ENCODE data around the gene CA12. TPM values are rescaled to one million over a fixed set of nuclear protein-coding genes. Genes with fewer than 3 reads are reported as not detected.

The CA12 gene
- total RNA-seq, 2 experiments from 2014 or later, result 0.12 TPM; not detected in 1

DNA sequence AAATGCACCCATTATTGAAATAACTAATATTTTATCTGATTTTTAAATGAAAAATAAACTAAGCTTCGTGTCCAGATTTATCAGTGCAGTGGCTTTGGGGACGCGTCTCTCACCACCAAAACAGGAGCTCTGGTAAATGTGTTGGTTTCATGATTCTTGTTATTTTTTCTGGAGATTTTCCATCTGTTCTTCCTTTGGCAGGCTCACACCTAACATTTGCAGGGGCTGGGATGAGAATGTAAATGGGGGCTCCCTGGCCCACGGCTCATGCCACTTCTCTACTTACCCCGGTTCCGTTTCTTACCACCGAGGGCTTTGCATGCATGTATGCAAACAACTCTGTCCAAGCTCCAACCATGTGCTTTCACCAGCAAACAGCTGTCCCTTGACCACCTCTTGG is 30.9 kb upstream of the CA12 start:
- CTCF ChIA-PET, result interaction anchor here (0.7 to 2.1 kb wide), 6 partner anchors 9 to 447 kb away, joined by 3 to 8 read pairs (median 4); no protein-coding TSS in a partner anchor

DNA sequence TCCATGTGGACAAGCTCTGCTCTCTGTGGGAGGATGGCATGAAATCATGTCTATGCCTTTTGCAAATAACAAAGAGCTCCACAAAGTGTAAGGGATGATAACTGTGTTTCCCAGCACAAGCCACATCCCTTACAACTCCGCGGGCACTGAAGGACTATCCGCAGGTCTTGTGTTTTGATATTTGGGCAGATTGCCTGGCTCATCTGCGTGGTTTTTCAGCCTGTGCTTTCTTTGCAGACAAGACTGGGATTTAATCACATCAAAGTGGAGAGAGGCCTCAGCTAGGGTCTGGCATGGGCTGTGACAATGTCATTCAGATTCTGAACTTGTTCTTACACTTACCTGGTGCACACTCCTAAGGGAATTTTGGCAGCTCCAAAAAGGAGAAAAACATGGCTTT is 30.2 kb upstream of the CA12 start:
- Mint-ChIP-seq H3K9me3 (no peaks in the 10 kb centered on the region), H3K4me3 (no peak overlapping the region), H3K27ac (no peak overlapping the region), H3K27me3 (ENCODE audit: low read depth) (no peaks in the 10 kb centered on the region), H3K4me1 (ENCODE audit: low read depth) (no peaks in the 10 kb centered on the region), H3K36me3 (ENCODE audit: low read depth) (no peaks in the 10 kb centered on the region)
- no peak for DNase-seq
- intact Hi-C loops (cut with micrococcal nuclease), result no loop called here
- CTCF ChIA-PET, result interaction anchor here (0.9 to 2.1 kb wide), 6 partner anchors 9 to 447 kb away, joined by 3 to 8 read pairs (median 4); no protein-coding TSS in a partner anchor

More for the DNA sequence above, 30.9 kb upstream of the CA12 start:
- H3K27me3 Mint-ChIP-seq (ENCODE audit: low read depth), result no peaks in the 10 kb centered on the region
- H3K9me3 Mint-ChIP-seq, result no peaks in the 10 kb centered on the region
- no peak overlapping the region for H3K27ac Mint-ChIP-seq
- no peak for DNase-seq
- H3K4me3 Mint-ChIP-seq, result no peak overlapping the region
- intact Hi-C loops (cut with micrococcal nuclease), result no loop called here
- H3K36me3 Mint-ChIP-seq (ENCODE audit: low read depth), result no peaks in the 10 kb centered on the region
- H3K4me1 Mint-ChIP-seq (ENCODE audit: low read depth), result no peaks in the 10 kb centered on the region

DNA sequence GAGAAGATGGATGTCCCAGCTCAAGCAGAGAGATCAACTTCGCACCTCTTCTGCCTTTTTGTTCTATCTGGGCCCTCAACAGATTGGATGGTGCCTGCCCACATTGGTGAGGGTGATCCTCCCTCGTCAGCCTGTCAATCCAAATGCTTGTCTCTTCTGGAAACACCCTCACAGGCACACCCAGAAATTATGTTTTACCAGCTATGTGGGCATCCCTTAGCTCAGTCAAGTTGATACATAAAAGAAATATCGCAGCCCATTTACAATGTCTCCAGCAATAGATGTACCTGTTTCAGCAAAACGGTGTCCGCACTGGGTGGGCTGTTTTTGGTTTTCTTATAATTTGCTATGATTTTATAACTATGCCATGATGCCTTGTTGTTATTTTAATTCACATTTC is 27.5 kb upstream of the CA12 start:
- Mint-ChIP-seq H3K36me3 (ENCODE audit: low read depth) (no peaks in the 10 kb centered on the region), H3K4me3 (no peak overlapping the region), H3K4me1 (ENCODE audit: low read depth) (peaks cover 2% of the 10 kb centered on the region), H3K27ac (no peak overlapping the region), H3K27me3 (ENCODE audit: low read depth) (no peaks in the 10 kb centered on the region), H3K9me3 (no peaks in the 10 kb centered on the region)
- CTCF ChIA-PET, result interaction anchor here (0.6 kb wide), 1 partner anchor 299 kb away, joined by 5 read pairs; no protein-coding TSS in a partner anchor
- intact Hi-C loops (cut with micrococcal nuclease), result loop anchor here (10.0 kb wide), 1 partner anchor 244 kb away; no protein-coding TSS in a partner anchor
- no peak for DNase-seq

DNA sequence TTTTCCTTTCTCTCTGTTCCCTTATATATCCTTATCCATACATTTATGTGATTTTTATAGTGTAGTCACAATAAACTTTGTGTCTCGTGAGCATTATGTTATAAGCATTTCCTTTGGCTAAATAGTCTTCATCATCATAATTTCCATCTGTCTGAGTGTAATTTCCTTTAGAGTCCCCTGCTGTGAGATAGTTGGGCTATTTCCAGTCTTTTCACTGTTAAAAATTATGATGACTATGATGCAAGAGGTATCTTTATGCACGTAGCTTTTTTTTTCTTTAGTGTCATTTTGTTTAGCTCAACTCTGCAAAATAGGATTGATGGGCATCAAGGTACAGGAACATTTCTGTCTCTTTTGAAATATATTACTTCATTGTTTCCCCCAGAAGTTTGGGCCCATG is 26.9 kb upstream of the CA12 start:
- DNase-seq, result no peak
- Mint-ChIP-seq H3K4me1 (ENCODE audit: low read depth) (peaks cover 2% of the 10 kb centered on the region), H3K36me3 (ENCODE audit: low read depth) (no peaks in the 10 kb centered on the region), H3K27me3 (ENCODE audit: low read depth) (no peaks in the 10 kb centered on the region), H3K27ac (no peak overlapping the region), H3K9me3 (no peaks in the 10 kb centered on the region), H3K4me3 (no peak overlapping the region)
- CTCF ChIA-PET, result interaction anchor here (0.6 kb wide), 1 partner anchor 298 kb away, joined by 5 read pairs; no protein-coding TSS in a partner anchor
- intact Hi-C loops (cut with micrococcal nuclease), result loop anchor here (10.0 kb wide), 1 partner anchor 244 kb away; no protein-coding TSS in a partner anchor

DNA sequence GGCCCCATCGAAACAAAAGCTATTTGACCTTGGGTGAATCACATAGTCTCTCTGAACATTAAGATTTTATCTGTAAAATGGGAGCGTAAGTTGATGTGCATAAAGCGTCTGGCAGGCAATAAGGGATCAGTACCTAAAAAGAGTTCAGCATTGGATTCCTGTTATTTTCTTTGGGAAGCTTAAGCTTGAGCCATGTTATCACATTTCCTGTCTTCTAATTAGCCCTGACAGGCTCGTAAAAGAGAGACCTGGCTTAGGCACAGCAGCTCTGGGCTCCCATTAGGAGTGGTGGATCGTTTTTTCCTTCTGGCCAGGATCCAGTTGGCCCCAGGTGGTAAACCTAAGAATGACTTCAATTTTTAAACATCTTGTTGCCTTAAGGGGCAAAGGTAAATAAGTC is 26.0 kb upstream of the CA12 start:
- Mint-ChIP-seq H3K27ac (no peak overlapping the region), H3K36me3 (ENCODE audit: low read depth) (no peaks in the 10 kb centered on the region), H3K9me3 (no peaks in the 10 kb centered on the region), H3K4me1 (ENCODE audit: low read depth) (peaks cover 2% of the 10 kb centered on the region), H3K27me3 (ENCODE audit: low read depth) (no peaks in the 10 kb centered on the region), H3K4me3 (no peak overlapping the region)
- intact Hi-C loops (cut with micrococcal nuclease), result loop anchor here (10.0 kb wide), 1 partner anchor 243 kb away; no protein-coding TSS in a partner anchor
- CTCF ChIA-PET, result no interaction called here
- DNase-seq, result no peak

DNA sequence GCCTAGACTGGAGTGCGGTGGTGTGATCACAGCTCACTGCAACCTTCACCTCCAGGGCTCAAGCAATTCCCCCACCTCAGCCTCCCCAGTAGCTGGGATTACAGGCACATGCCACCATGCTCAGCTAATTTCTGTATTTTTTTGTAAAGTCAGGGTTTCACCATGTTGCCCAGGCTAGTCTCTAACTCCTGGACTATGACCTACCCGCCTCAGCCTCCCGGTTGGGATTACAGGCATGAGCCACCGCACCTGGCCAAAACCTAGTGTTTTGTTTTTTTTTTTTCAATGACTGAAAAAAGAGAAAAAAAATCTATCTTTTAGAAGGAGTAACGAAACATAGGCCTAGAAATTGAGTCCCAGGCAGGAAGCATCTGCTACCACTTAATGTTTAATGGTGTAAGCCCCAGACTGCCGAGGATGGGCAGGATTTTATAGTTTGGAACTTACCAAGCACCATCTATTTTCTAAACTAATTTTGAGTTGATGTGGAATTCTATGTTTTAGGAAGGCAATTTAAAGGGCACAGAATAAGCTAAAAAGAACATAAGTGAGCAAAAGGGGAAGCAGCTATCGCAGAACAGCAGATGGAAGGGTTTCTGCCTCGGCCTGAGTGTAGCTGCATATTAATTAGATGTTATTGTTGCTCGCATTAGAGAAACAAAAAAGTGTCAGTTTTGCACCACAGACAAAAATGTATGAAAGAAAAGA is 24.2 kb upstream of the CA12 start:
- H3K36me3 Mint-ChIP-seq (ENCODE audit: low read depth), result no peaks in the 10 kb centered on the region
- no peak for DNase-seq
- H3K9me3 Mint-ChIP-seq, result no peaks in the 10 kb centered on the region
- CTCF ChIA-PET, result interaction anchor here (0.6 to 2.4 kb wide), 5 partner anchors 8 to 467 kb away, joined by 3 to 10 read pairs (median 6); no protein-coding TSS in a partner anchor
- no peak overlapping the region for H3K4me3 Mint-ChIP-seq
- intact Hi-C loops (cut with micrococcal nuclease), result loop anchor here (10.0 kb wide), 1 partner anchor 241 kb away; no protein-coding TSS in a partner anchor
- H3K27me3 Mint-ChIP-seq (ENCODE audit: low read depth), result no peaks in the 10 kb centered on the region
- peaks cover 4% of the 10 kb centered on the region for H3K4me1 Mint-ChIP-seq (ENCODE audit: low read depth)
- H3K27ac Mint-ChIP-seq, result no peak overlapping the region

DNA sequence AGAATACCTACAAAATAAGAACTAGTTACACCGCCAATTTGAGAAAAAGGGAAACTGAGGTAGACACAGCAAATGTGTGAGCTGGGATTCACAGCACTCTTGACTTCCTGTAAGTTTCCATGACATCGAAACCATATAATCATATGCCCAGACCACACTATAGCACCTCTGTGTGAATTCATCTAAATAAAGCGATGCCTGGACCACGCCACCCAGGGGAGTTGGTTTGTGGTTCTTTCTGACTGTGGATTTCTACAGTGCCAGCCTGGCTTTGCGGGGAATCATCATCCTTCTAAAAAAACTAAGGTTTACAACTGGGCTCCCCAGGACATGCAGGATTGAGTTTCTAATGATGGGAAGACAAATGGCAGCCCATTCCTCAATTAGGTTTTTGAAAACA is 23.5 kb upstream of the CA12 start:
- H3K4me3 Mint-ChIP-seq, result no peak overlapping the region
- intact Hi-C loops (cut with micrococcal nuclease), result loop anchor here (10.0 kb wide), 1 partner anchor 240 kb away; no protein-coding TSS in a partner anchor
- no peak overlapping the region for H3K27ac Mint-ChIP-seq

DNA sequence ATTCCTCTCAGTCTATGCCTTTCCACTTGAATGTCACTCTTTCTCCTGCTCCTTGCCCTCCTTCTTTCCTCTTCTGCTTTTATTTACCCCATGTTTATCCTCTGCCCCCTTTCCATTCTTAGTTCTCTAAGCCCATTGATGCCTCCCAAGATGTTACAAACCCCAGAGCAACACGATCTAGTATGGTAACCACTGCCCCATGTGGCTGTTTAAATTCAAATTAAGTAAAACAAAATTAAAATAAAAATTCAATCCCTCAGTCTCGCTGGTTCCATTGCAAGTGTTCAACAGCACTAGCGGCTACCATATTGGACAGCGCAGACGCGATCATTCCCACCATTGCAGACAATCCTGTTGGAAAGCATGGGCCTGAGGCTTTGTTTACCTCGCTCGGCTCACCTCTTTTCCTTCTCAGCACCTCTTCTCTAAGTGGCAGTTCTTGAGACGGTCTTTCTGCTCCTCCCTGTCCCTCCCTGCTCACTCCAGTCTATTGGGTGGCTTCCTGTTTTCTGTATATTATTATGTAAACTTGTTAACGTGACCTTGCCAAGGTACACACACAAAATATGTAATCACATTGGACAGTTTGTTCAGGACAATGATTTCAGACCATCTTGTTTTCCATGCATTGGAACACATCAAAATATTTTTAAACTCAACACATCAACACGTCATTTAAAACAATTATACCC is 21.8 kb upstream of the CA12 start:
- H3K4me3 Mint-ChIP-seq, result no peak overlapping the region
- CTCF ChIA-PET, result interaction anchor here (0.6 to 2.9 kb wide), 16 partner anchors 8 to 129 kb away, joined by 3 to 20 read pairs (median 3); no protein-coding TSS in a partner anchor
- no peaks in the 10 kb centered on the region for H3K27me3 Mint-ChIP-seq (ENCODE audit: low read depth)
- peaks cover 5% of the 10 kb centered on the region for H3K4me1 Mint-ChIP-seq (ENCODE audit: low read depth)
- intact Hi-C loops (cut with micrococcal nuclease), result loop anchor here (10.0 kb wide), 1 partner anchor 239 kb away; no protein-coding TSS in a partner anchor
- DNase-seq, result no peak
- H3K9me3 Mint-ChIP-seq, result no peaks in the 10 kb centered on the region
- no peaks in the 10 kb centered on the region for H3K36me3 Mint-ChIP-seq (ENCODE audit: low read depth)
- no peak overlapping the region for H3K27ac Mint-ChIP-seq

More for the DNA sequence above, 23.5 kb upstream of the CA12 start:
- Mint-ChIP-seq H3K27me3 (ENCODE audit: low read depth) (no peaks in the 10 kb centered on the region), H3K9me3 (no peaks in the 10 kb centered on the region), H3K36me3 (ENCODE audit: low read depth) (no peaks in the 10 kb centered on the region), H3K4me1 (ENCODE audit: low read depth) (peaks cover 5% of the 10 kb centered on the region)
- no peak for DNase-seq
- CTCF ChIA-PET, result interaction anchor here (0.6 to 2.4 kb wide), 4 partner anchors 113 to 467 kb away, joined by 4 to 10 read pairs (median 6); no protein-coding TSS in a partner anchor

DNA sequence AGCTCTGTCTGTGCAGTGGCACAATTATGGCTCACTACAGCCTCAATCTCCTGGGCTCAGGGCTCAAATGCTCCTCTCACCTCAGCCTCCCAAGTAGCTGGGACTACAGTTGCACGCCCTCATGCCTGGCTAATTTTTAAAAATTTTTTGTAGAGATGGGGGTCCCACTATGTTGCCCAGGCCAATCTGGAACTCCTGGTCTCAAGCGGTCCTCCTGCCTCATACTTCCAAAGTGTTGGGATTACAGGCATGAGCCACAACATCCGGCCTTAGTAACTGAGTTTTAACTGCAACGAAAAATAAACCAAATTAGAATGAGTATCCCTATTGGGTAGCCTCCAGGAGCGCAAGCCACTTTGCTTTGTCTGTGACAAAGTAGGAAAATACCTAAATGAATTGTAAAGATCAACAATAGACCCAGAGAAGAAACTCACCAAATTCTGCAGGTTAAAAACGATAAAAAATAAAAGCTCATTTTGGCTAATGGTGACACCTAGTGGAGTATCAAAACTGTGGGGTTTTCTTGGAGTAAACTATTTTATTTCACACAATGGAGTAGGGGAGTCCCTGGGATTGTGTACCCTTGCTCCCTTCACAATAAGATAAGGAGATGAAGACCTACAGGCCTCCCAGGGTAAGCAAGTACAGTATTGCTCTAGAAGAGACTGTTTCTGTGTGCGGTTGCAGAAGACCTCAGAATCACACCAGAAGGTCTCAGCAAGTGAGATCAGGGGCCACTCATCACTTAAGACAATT is 21.0 kb upstream of the CA12 start:
- Mint-ChIP-seq H3K4me1 (ENCODE audit: low read depth) (peaks cover 5% of the 10 kb centered on the region), H3K27ac (no peak overlapping the region), H3K4me3 (no peak overlapping the region), H3K27me3 (ENCODE audit: low read depth) (no peaks in the 10 kb centered on the region), H3K36me3 (ENCODE audit: low read depth) (no peaks in the 10 kb centered on the region), H3K9me3 (no peaks in the 10 kb centered on the region)
- CTCF ChIA-PET, result interaction anchor here (0.5 to 2.9 kb wide), 9 partner anchors 9 to 355 kb away, joined by 3 to 20 read pairs (median 4); no protein-coding TSS in a partner anchor
- intact Hi-C loops (cut with micrococcal nuclease), result loop anchor here (1.0 to 10.0 kb wide), 3 partner anchors 114 to 354 kb away; no protein-coding TSS in a partner anchor
- DNase-seq, result no peak

DNA sequence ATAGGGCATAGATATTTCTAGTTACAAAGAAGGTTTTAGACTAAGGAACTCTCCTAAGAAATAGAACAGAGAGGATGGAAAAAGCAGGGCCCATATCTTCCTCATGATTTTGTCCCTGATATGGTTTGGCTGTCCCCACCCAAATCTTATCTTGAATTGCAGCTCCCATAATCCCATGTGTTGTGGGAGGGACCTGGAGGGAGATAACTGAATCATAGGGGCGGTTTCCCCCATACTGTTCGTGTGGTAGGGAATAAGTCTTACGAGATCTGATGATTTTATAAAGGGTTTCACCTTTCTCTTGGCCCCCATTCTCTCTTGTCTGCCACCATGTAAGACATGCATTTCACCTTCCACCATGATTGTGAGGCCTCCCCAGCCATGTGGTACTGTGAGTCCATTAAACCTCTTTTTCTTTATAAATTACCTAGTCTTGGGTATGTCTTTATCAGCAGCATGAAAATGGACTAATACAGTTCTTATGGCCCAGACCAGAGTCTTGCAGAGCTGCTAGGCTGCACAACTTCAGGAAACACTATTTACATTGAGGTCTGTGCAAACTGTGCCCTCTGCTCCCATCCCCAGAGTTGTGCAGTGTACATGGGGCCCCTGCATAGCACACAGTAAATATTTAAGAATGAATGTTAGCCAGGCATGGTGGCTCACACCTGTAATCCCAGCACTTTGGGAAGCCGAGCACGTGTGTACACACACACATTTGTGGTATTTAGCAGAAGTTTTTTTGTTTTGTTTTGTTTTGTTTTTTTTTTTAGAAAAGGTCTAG is 20.3 kb upstream of the CA12 start:
- Mint-ChIP-seq H3K27me3 (ENCODE audit: low read depth) (no peaks in the 10 kb centered on the region), H3K27ac (no peak overlapping the region), H3K4me3 (no peak overlapping the region), H3K4me1 (ENCODE audit: low read depth) (peaks cover 5% of the 10 kb centered on the region), H3K9me3 (no peaks in the 10 kb centered on the region), H3K36me3 (ENCODE audit: low read depth) (no peaks in the 10 kb centered on the region)
- intact Hi-C loops (cut with micrococcal nuclease), result loop anchor here (1.0 to 10.0 kb wide), 3 partner anchors 114 to 354 kb away; no protein-coding TSS in a partner anchor
- no peak for DNase-seq
- CTCF ChIA-PET, result interaction anchor here (0.5 to 2.9 kb wide), 13 partner anchors 10 to 355 kb away, joined by 3 to 20 read pairs (median 4); no protein-coding TSS in a partner anchor

DNA sequence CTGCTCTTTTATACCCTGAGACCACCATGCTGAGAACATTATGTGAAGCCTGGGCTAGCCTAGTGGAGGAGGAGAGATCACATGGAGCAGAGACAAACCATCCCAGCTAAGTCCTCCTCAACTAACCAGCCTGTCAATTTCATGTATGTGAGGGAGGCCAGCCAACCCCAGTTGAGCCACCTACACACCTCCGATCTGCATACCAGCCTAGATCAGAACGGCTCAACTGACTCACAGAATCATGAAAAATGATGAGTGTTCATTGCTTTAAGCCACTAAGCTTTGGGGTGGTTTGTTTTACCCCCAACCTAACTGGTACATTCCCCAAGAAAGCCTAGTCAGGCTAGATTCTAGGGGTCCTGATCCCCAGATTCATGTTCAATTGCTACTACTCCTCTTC is 19.4 kb upstream of the CA12 start:
- H3K27me3 Mint-ChIP-seq (ENCODE audit: low read depth), result no peaks in the 10 kb centered on the region
- CTCF ChIA-PET, result interaction anchor here (0.7 to 2.9 kb wide), 5 partner anchors 11 to 113 kb away, joined by 3 to 20 read pairs (median 4); no protein-coding TSS in a partner anchor
- no peaks in the 10 kb centered on the region for H3K36me3 Mint-ChIP-seq (ENCODE audit: low read depth)
- no peak overlapping the region for H3K4me3 Mint-ChIP-seq
- no peaks in the 10 kb centered on the region for H3K9me3 Mint-ChIP-seq
- intact Hi-C loops (cut with micrococcal nuclease), result loop anchor here (10.0 kb wide), 1 partner anchor 236 kb away; no protein-coding TSS in a partner anchor
- no peak overlapping the region for H3K27ac Mint-ChIP-seq
- no peak for DNase-seq
- peaks cover 5% of the 10 kb centered on the region for H3K4me1 Mint-ChIP-seq (ENCODE audit: low read depth)
